GM12892 (cell line): Measurements from ENCODE around the gene ZNF385D.

ENCODE experiments used
- POLR2A ChIP-seq: IDR thresholded peaks from 2 replicates; pipeline ENCODE4 v1.6.1; 2011; ENCODE audit warnings: low read depth, low read length, control low read depth
- POLR2AphosphoS5 ChIP-seq: IDR thresholded peaks from 2 replicates; pipeline ENCODE4 v1.6.1; 2011; ENCODE audit warnings: low read depth, low read length, control low read depth

DNA sequence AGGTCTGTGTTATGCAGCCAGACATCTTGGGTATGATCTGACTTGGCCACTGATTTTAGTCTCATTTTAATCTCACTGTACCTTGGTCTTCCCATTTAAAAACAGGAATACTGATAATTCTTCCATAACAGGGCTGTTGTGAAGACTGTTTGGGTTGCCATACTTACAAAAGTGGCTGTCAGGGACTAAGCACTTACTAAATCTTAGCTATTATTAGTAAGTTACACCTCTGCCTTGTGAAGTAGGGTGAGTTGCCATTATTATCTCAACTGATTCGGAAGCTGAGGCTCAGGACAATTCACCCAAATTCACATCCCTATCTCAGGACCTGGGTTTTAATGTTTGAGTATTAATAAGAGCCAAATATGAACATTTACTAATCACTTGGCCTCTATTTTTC, 12.7 kb downstream of the ZNF385D start:
- TF ChIP-seq POLR2AphosphoS5 (no peak), POLR2A (no peak)
